ENCODE results near the gene INMT.

Gene INMT

GRCh38 chr7:30754315-30754877 is 2.5 kb downstream of the INMT start:
- DNase-seq, result no peak

GRCh38 chr7:30755384-30756154 is 3.6 kb downstream of the INMT start:
- no peak for DNase-seq

- no peak for DNase-seq
Observed at GRCh38 chr7:30757342-30757692, 5.4 kb downstream of the INMT start.

GRCh38 chr7:30760514-30761213 is 8.7 kb downstream of the INMT start:
- DNase-seq, result no peak

GRCh38 chr7:30761214-30762156 is 9.6 kb downstream of the INMT start:
- DNase-seq, result no peak

- no peak for DNase-seq
Observed at GRCh38 chr7:30764030-30764975, 12.4 kb downstream of the INMT start.

- no peak for DNase-seq
Observed at GRCh38 chr7:30765408-30765807, 13.5 kb downstream of the INMT start.

GRCh38 chr7:30770845-30771173 is 18.9 kb downstream of the INMT start:
- DNase-seq, result no peak

- DNase-seq, result no peak
Observed at GRCh38 chr7:30771174-30771879, 19.4 kb downstream of the INMT start, which contains the start of gene MINDY4. Gene MINDY4 (plus strand): TSS chr7:30771417. CDS start chr7:30771494, 77 bp downstream.

- DNase-seq, result no peak
Observed at GRCh38 chr7:30771880-30772425, 20.0 kb downstream of the INMT start.

- no peak for DNase-seq
Observed at GRCh38 chr7:30772984-30773383, 21.0 kb downstream of the INMT start.

GRCh38 chr7:30775992-30776391 is 24.1 kb downstream of the INMT start:
- no peak for DNase-seq

- DNase-seq, result no peak
Observed at GRCh38 chr7:30776971-30777370, 25.0 kb downstream of the INMT start.

- no peak for DNase-seq
Observed at GRCh38 chr7:30778255-30779025, 26.5 kb downstream of the INMT start.

GRCh38 chr7:30779574-30779973 is 27.6 kb downstream of the INMT start:
- no peak for DNase-seq

- DNase-seq, result no peak
Observed at GRCh38 chr7:30780941-30781340, 29.0 kb downstream of the INMT start.

GRCh38 chr7:30782690-30783089 is 30.8 kb downstream of the INMT start:
- no peak for DNase-seq

GRCh38 chr7:30785786-30786185 is 33.9 kb downstream of the INMT start:
- DNase-seq, result no peak

GRCh38 chr7:30787486-30787885 is 35.6 kb downstream of the INMT start:
- peak; percentile 29 for DNase-seq

All from GF-D8 (cell line).